HepG2 (cell line): ENCODE measurements around the gene PNMA6F. TPM values are rescaled to one million over a fixed set of nuclear protein-coding genes. Genes with fewer than 3 reads are reported as not detected.
A peak's percentile ranks its signal among the peaks of the same experiment; 100 is the strongest.
"Not testable (repeated sequence)": the region's sequence is repeated elsewhere in the genome, so short reads cannot be mapped to it uniquely, and the experiment has no call there.

ENCODE experiments used
- ATAC-seq: fragments of 200-7000 bp; cut with Tn5 transposase; 3 replicates; pipeline ENCODE4 v1.9.1; 2020; ENCODE audit warnings: mild to moderate bottlenecking, moderate library complexity
- BruUV-seq: library from RNA; stranded (reverse); fragments of 400-500 nt; replicated peaks from 2 replicates; lab custom pipeline; 2021; lab: Mats Ljungman, UMichigan
- CTCF ChIA-PET: fragments of 300-600 bp; formaldehyde crosslinking; extraction: SDS; loops from one replicate; lab custom pipeline; 2021; ENCODE audit warnings: low total read pairs, inconsistent platforms, low intra/inter-chr PET ratio; lab: Yijun Ruan, JAX
- POLR2A ChIA-PET: fragments of 350-600 bp; sonication (Branson Sonifier 250); formaldehyde crosslinking; loops from one replicate; lab custom pipeline; 2020; ENCODE audit warnings: antibody characterized with exemption, inconsistent platforms; lab: Yijun Ruan, JAX
- DNase-seq: peaks from one replicate; pipeline ENCODE4 v3.0.0-alpha.2; 2015; ENCODE audit warnings: low spot score
- FAIRE-seq: peaks from 3 replicates; lab custom pipeline; 2011; peaks lifted over from hg19 to GRCh38; lab: Jason Lieb, UNC
- H2AFZ ChIP-seq: one replicate; pipeline ENCODE4 v1.6.1; 2011; ENCODE audit warnings: low read length, inconsistent platforms
- H3K27ac ChIP-seq: fragments of 300-600 bp; 3 replicates; pipeline ENCODE4 v1.8.0; 2011; ENCODE audit warnings: mixed run types, mild to moderate bottlenecking, mixed read lengths, low read length, inconsistent platforms; ENCODE audit not compliant: insufficient read depth; ENCODE audit errors: extremely low read length
- H3K27me3 ChIP-seq, 2 experiments: fragments of 200-600 bp in 1 of 2; 2 replicates in 1 of 2; 3 replicates in 1 of 2; pipeline versions ENCODE4 v1.6.0 to v1.8.0; 2011; ENCODE audit warnings: low read length in 2 of 2, mild to moderate bottlenecking in 2 of 2, moderate library complexity in 2 of 2, inconsistent platforms in 1 of 2; ENCODE audit not compliant: insufficient read depth in 2 of 2, control insufficient read depth in 1 of 2
- H3K36me3 ChIP-seq, 2 experiments: fragments of 200-600 bp in 1 of 2; replicated peaks in 1 of 2; 2 replicates in 1 of 2; 3 replicates in 1 of 2; pipeline versions ENCODE4 v1.5.1 to v1.8.0; 2011; ENCODE audit warnings: low read length in 2 of 2, inconsistent platforms in 1 of 2; ENCODE audit not compliant: insufficient read depth in 2 of 2, control insufficient read depth in 1 of 2
- H3K4me1 ChIP-seq: 2 replicates; pipeline ENCODE4 v1.5.1; 2012; ENCODE audit warnings: low read length, inconsistent platforms; ENCODE audit not compliant: insufficient read depth
- H3K4me2 ChIP-seq: 2 replicates; pipeline ENCODE4 v1.6.0; 2011; ENCODE audit warnings: low read depth, low read length, inconsistent platforms
- H3K4me3 ChIP-seq, 3 experiments: fragments of 200-600 bp in 1 of 3; sonication (generic), shearing (Covaris generic) in 1 of 3; replicated peaks in 1 of 3; 2 replicates each; pipeline ENCODE4 v1.5.1; 2011 to 2016; ENCODE audit warnings: low read length in 3 of 3, inconsistent platforms in 2 of 3, low read depth in 2 of 3, mild to moderate bottlenecking in 2 of 3, control low read depth in 1 of 3, mixed read lengths in 1 of 3; ENCODE audit not compliant: insufficient read depth in 1 of 3
- H3K79me2 ChIP-seq: one replicate; pipeline ENCODE4 v1.6.1; 2011; ENCODE audit warnings: low read length, inconsistent platforms; ENCODE audit not compliant: insufficient read depth
- H3K9ac ChIP-seq: 2 replicates; pipeline ENCODE4 v1.6.0; 2011; ENCODE audit warnings: mild to moderate bottlenecking, low read depth, low read length, inconsistent platforms; ENCODE audit not compliant: insufficient read depth
- H3K9me3 ChIP-seq: 2 replicates; pipeline ENCODE4 v1.5.1; 2012; ENCODE audit warnings: mild to moderate bottlenecking, low read length
- H4K20me1 ChIP-seq: 2 replicates; pipeline ENCODE4 v1.6.0; 2011; ENCODE audit warnings: inconsistent platforms, mild to moderate bottlenecking, low read length, moderate library complexity; ENCODE audit not compliant: insufficient read depth
- WGBS: methylation state at CpG from one replicate; pipeline ENCODE4 v1.1.6; 2017; ENCODE audit warnings: low lambda C conversion rate; 5-methylcytosine and 5-hydroxymethylcytosine counted together
- in situ Hi-C: cut with HindIII; loops from 2 replicates; pipeline ENCODE4 v1.10.0; 2017; ENCODE audit warnings: low pct_unique_long_range_greater_than_20kb; ENCODE audit not compliant: extremely low pct_ligation_motif_present
- intact Hi-C: fragments of 100-400 bp; cut with micrococcal nuclease; formaldehyde crosslinking; loops from one replicate; pipeline ENCODE4 v1.10.0; 2022; ENCODE audit not compliant: unreplicated experiment
- polyA plus RNA-seq, 8 experiments: library from polyadenylated mRNA; depleted of rRNA in 3 of 8; stranded (reverse) in 7 of 8; unstranded in 1 of 8; fragments of >200 nt; fragmentation: Illumina TruSeq in 4 of 8; extraction: Trizol in 4 of 8; gene quantifications; 2 replicates each; pipeline versions ENCODE4 v1.2.1 to v1.2.3, GENCODE V29; 2011 to 2016; ENCODE audit warnings: low read depth in 4 of 8, missing spikeins in 1 of 8, mixed read lengths in 1 of 8; ENCODE audit not compliant: insufficient read depth in 1 of 8
- total RNA-seq, 5 experiments: library from RNA; depleted of rRNA; stranded (reverse); fragments of >200 nt; fragmentation: Illumina TruSeq; extraction: Trizol; gene quantifications; 2 replicates each; pipeline ENCODE4 v1.2.3, GENCODE V29; 2016; ENCODE audit warnings: low read depth in 1 of 5

PNMA6F gene
- total and polyA plus RNA-seq, 2 of the 13 experiments (the other 11 are each of a cell fraction or from before 2014, with no cell fraction given): not detected

- intact Hi-C loops, in situ Hi-C loops: not testable (repeated sequence)
Observed at GRCh38 chrX:153285678-153286077, 35.9 kb downstream of the PNMA6F start.

GRCh38 chrX:153283982-153284381 lies 37.6 kb downstream of the PNMA6F start:
- H3K36me3 ChIP-seq, intact Hi-C loops, H3K4me3 ChIP-seq, H2AFZ ChIP-seq, POLR2A ChIA-PET, H3K27me3 ChIP-seq, DNase-seq, CTCF ChIA-PET, FAIRE-seq, H3K9me3 ChIP-seq, H3K79me2 ChIP-seq, H4K20me1 ChIP-seq, H3K4me1 ChIP-seq, ATAC-seq, H3K27ac ChIP-seq, in situ Hi-C loops, H3K9ac ChIP-seq, BruUV-seq, H3K4me2 ChIP-seq: not testable (repeated sequence)
- no CpG with 5 or more reads among the region's 8 CpGs for WGBS

More at GRCh38 chrX:153285678-153286077, 35.9 kb downstream of the PNMA6F start:
- FAIRE-seq, H3K27me3 ChIP-seq, CTCF ChIA-PET, H3K36me3 ChIP-seq, H3K4me3 ChIP-seq, H3K27ac ChIP-seq, ATAC-seq, H3K9me3 ChIP-seq, H2AFZ ChIP-seq, H4K20me1 ChIP-seq, BruUV-seq, H3K4me1 ChIP-seq, H3K4me2 ChIP-seq, H3K79me2 ChIP-seq, H3K9ac ChIP-seq, POLR2A ChIA-PET, DNase-seq: not testable (repeated sequence)
- no CpG with 5 or more reads among the region's 8 CpGs for WGBS

DNA sequence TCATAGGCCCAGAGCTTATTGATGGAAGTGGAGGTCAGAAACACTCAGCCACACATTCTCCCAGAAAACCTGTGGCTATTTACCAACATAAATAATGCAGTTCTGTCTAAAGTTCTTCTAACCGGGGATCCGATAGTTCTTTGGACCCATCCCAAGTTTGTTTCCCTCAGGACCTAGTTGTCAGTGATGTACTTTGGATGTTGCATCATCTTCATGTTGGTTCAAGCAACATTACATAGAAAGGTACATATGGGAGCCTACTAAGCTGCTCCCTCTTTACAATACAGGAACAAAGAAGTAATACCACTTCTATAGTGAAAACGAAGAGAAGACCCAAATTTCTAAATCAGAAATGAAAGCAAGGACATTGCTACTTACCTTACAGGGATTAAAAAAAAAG lies 39.8 kb downstream of the PNMA6F start:
- CTCF ChIA-PET, POLR2A ChIA-PET, H3K27ac ChIP-seq, intact Hi-C loops, H2AFZ ChIP-seq, H3K79me2 ChIP-seq, H3K27me3 ChIP-seq, BruUV-seq, H3K9ac ChIP-seq, H3K4me3 ChIP-seq, H4K20me1 ChIP-seq, in situ Hi-C loops, DNase-seq, H3K4me2 ChIP-seq, H3K9me3 ChIP-seq, H3K36me3 ChIP-seq, H3K4me1 ChIP-seq: not testable (repeated sequence)
- WGBS: no CpG with 5 or more reads among the region's 3 CpGs
- ATAC-seq (peak; percentile 91), FAIRE-seq (peak; percentile 56)

GRCh38 chrX:153279304-153279703 lies 42.3 kb downstream of the PNMA6F start:
- H3K36me3 ChIP-seq, H3K79me2 ChIP-seq, H3K4me3 ChIP-seq, ATAC-seq, BruUV-seq, DNase-seq, FAIRE-seq, H2AFZ ChIP-seq, in situ Hi-C loops, H4K20me1 ChIP-seq, H3K27ac ChIP-seq, H3K9ac ChIP-seq, H3K4me1 ChIP-seq, CTCF ChIA-PET, POLR2A ChIA-PET, intact Hi-C loops, H3K27me3 ChIP-seq, H3K9me3 ChIP-seq, H3K4me2 ChIP-seq: not testable (repeated sequence)
- WGBS: no CpG with 5 or more reads among the region's 8 CpGs
